Erythroblast (primary cell): ENCODE data around the gene RALGPS1.

ENCODE experiments used
- GATA1 ChIP-seq: IDR thresholded peaks from 2 replicates; pipeline ENCODE4 v1.6.1; 2011; ENCODE audit warnings: low read depth, mild to moderate bottlenecking, control low read depth, low read length, moderate library complexity
- POLR2A ChIP-seq: IDR thresholded peaks from 2 replicates; pipeline ENCODE4 v1.6.1; 2011; ENCODE audit warnings: mild to moderate bottlenecking, low read length

- TF ChIP-seq POLR2A (no peak), GATA1 (no peak)
Measured at GRCh38 chr9:126959917-126960316, 45.3 kb downstream of the RALGPS1 start.
